Panc1 (cell line): ENCODE measurements around the gene SLC12A8. TPM values are rescaled to one million over a fixed set of nuclear protein-coding genes. Genes with fewer than 3 reads are reported as not detected.

Experiments used
- ATAC-seq: fragments of 200-7000 bp; cut with Tn5 transposase; 2 replicates; pipeline ENCODE4 v1.9.1; 2020; ENCODE audit warnings: mild to moderate bottlenecking, moderate library complexity
- BruUV-seq: library from RNA; stranded (reverse); fragments of 400-500 nt; replicated peaks from 2 replicates; lab custom pipeline; 2021; lab: Mats Ljungman, UMichigan
- CTCF ChIA-PET: fragments of 300-600 bp; sonication (Branson Sonifier 250); formaldehyde crosslinking; loops from one replicate; lab custom pipeline; 2022; ENCODE audit warnings: antibody characterized with exemption; lab: Charles Lee
- POLR2A ChIA-PET: fragments of 300-600 bp; sonication (Branson Sonifier 250); formaldehyde crosslinking; loops from one replicate; lab custom pipeline; 2022; ENCODE audit warnings: antibody characterized with exemption; lab: Charles Lee
- DNase-seq: peaks from one replicate; pipeline ENCODE4 v3.0.0-alpha.2; 2010; ENCODE audit warnings: low read depth, low spot score
- H3K27ac ChIP-seq: 2 replicates; pipeline ENCODE4 v1.5.1; 2011; ENCODE audit warnings: mild to moderate bottlenecking, low read length, inconsistent platforms
- H3K27me3 ChIP-seq: fragments of 200-500 bp; sonication (Bioruptor generic); 2 replicates; pipeline ENCODE4 v1.6.0; 2014; ENCODE audit warnings: low read length, inconsistent platforms; ENCODE audit not compliant: control insufficient read depth, insufficient read depth
- H3K36me3 ChIP-seq: fragments of 200-500 bp; sonication (Bioruptor generic); 2 replicates; pipeline ENCODE4 v1.5.1; 2014; ENCODE audit warnings: inconsistent platforms, mild to moderate bottlenecking, low read length, moderate library complexity; ENCODE audit not compliant: control insufficient read depth, insufficient read depth
- H3K4me1 ChIP-seq: 2 replicates; pipeline ENCODE4 v1.5.1; 2011; ENCODE audit warnings: inconsistent platforms, mild to moderate bottlenecking, low read length, moderate library complexity; ENCODE audit not compliant: control insufficient read depth, insufficient read depth
- H3K4me3 ChIP-seq, 2 experiments: 2 replicates each; pipeline ENCODE4 v1.5.1; 2011 to 2012; ENCODE audit warnings: low read depth in 2 of 2, low read length in 2 of 2, mild to moderate bottlenecking in 2 of 2, inconsistent platforms in 1 of 2, moderate library complexity in 1 of 2
- H3K9me3 ChIP-seq: fragments of 200-500 bp; sonication (Bioruptor generic); 2 replicates; pipeline ENCODE4 v1.5.1; 2014; ENCODE audit warnings: low read depth, mild to moderate bottlenecking, inconsistent platforms, low read length, moderate library complexity; ENCODE audit not compliant: control insufficient read depth, insufficient read depth
- CTCF ChIP-seq: fragments of 450-650 bp; IDR thresholded peaks from 2 replicates; pipeline ENCODE4 v1.5.1; 2017; ENCODE audit warnings: mild to moderate bottlenecking
- POLR2AphosphoS5 ChIP-seq: IDR thresholded peaks from 2 replicates; pipeline ENCODE4 v1.6.1; 2012; ENCODE audit warnings: mild to moderate bottlenecking, low read depth, low read length, moderate library complexity
- REST ChIP-seq, 2 experiments: IDR thresholded peaks; 2 replicates each; pipeline ENCODE4 v1.6.1; 2011 to 2012; ENCODE audit warnings: low read depth in 2 of 2, control low read depth in 1 of 2, low read length in 1 of 2, mild to moderate bottlenecking in 1 of 2, moderate library complexity in 1 of 2; ENCODE audit not compliant: insufficient read depth in 1 of 2
- SIN3A ChIP-seq: IDR thresholded peaks from 2 replicates; pipeline ENCODE4 v1.6.1; 2012; ENCODE audit warnings: low read depth, mild to moderate bottlenecking, low read length, moderate library complexity, borderline replicate concordance; ENCODE audit not compliant: insufficient read depth
- TCF7L2 ChIP-seq: IDR thresholded peaks from 2 replicates; pipeline ENCODE4 v1.6.1; 2011; ENCODE audit warnings: mild to moderate bottlenecking, low read depth, low read length, inconsistent platforms
- in situ Hi-C: cut with HindIII; loops from 2 replicates; pipeline ENCODE4 v1.10.0; 2016; ENCODE audit warnings: low sequenced_read_pairs, low pct_unique_long_range_greater_than_20kb
- intact Hi-C: fragments of 100-400 bp; cut with micrococcal nuclease; formaldehyde crosslinking; loops from one replicate; pipeline ENCODE4 v1.10.0; 2022; ENCODE audit not compliant: unreplicated experiment
- total RNA-seq: library from RNA; stranded (reverse); gene quantifications from one replicate; pipeline ENCODE4 v1.2.1, GENCODE V29; 2021; ENCODE audit not compliant: unreplicated experiment

Gene SLC12A8
- total RNA-seq, 1 experiment from 2014 or later, result 7.0 TPM

- CTCF ChIA-PET, result no interaction called here
- POLR2A ChIA-PET, result no interaction called here
- TF ChIP-seq TCF7L2, result no peak
- no peak for TF ChIP-seq SIN3A
- no peak for TF ChIP-seq REST (IDR thresholded peaks at IDR 0.05; ENCODE audit: insufficient read depth in 1 of 2, low read depth in 2 of 2, low read length in 1 of 2)
- TF ChIP-seq CTCF, result no peak
- no peak for TF ChIP-seq POLR2AphosphoS5
- intact Hi-C loops (no loop called here), in situ Hi-C loops (no loop called here)
- DNase-seq, result no peak
- no peak for ATAC-seq
- H3K9me3 ChIP-seq, result no peaks in the 10 kb centered on the region
- no peak overlapping the region for H3K27ac ChIP-seq
- no TSS peak for BruUV-seq
- no peaks in the 10 kb centered on the region for H3K27me3 ChIP-seq
- no peaks in the 10 kb centered on the region for H3K4me1 ChIP-seq
- H3K4me3 ChIP-seq, result no peak overlapping the region
- peaks cover 4% of the 10 kb centered on the region; the same call in 1 of the 2 replicates for H3K36me3 ChIP-seq
These were observed 23.9 kb upstream of the SLC12A8 start for GRCh38 chr3:125236331-125236903.

DNA sequence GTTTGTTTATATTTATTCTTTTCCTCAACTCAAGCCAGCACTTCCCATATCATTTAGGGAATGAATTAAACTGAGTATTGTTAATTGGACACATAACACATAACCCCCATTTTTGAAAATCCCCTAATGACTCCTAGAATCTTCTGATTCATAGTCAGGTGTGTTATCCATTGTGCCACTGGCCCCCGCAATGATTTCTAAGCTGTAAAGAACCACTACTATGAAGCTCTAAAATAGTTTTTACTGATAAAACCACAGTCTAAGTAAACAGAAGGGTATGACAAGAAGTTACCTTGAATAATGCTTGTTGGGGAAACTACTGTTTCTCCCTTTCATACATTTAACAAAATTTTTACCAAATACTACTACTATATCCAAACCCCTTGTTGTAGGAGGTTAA, 22.3 kb upstream of the SLC12A8 start:
- CTCF ChIA-PET, result no interaction called here
- ATAC-seq, result no peak
- in situ Hi-C loops, result no loop called here
- H3K27me3 ChIP-seq, result no peaks in the 10 kb centered on the region
- no peak for DNase-seq
- BruUV-seq, result no TSS peak
- no peaks in the 10 kb centered on the region for H3K4me1 ChIP-seq
- H3K9me3 ChIP-seq, result no peaks in the 10 kb centered on the region
- POLR2A ChIA-PET, result no interaction called here
- H3K36me3 ChIP-seq, result peaks cover 6% of the 10 kb centered on the region; the same call in 1 of the 2 replicates
- no peak for TF ChIP-seq POLR2AphosphoS5
- H3K4me3 ChIP-seq, result no peak overlapping the region
- intact Hi-C loops, result no loop called here
- H3K27ac ChIP-seq, result no peak overlapping the region

DNA sequence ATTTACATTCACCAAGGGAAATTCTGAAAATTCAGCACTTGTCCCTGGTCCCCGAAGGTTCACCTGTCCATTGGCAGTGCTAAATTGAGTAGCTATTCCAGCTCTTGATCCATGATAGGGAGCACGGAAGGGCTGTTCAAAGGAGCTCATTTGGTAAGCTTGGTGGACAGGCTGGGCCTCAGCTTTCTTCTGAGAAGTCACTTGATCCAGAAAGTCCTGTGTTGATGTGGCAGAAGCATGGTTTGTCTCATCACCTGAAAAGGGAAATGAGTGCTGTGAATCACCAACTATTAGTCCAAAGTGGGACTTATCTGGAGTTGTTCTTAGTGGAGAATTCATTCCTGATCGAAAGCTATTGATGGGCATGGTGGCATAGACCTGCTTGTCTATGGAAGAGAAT, 19.9 kb upstream of the SLC12A8 start:
- in situ Hi-C loops (no loop called here), intact Hi-C loops (no loop called here)
- Histone ChIP-seq H3K36me3 (peaks cover 6% of the 10 kb centered on the region), H3K27ac (no peak overlapping the region), H3K9me3 (no peaks in the 10 kb centered on the region), H3K27me3 (no peaks in the 10 kb centered on the region), H3K4me1 (no peaks in the 10 kb centered on the region), H3K4me3 (no peak overlapping the region)
- CTCF ChIA-PET, result no interaction called here
- TF ChIP-seq SIN3A (no peak), POLR2AphosphoS5 (no peak), TCF7L2 (no peak), CTCF (no peak), REST (IDR thresholded peaks at IDR 0.05; ENCODE audit: insufficient read depth in 1 of 2, low read depth in 2 of 2, low read length in 1 of 2) (no peak)
- BruUV-seq, result no TSS peak
- ATAC-seq (no peak), DNase-seq (no peak)
- POLR2A ChIA-PET, result interaction anchor here (0.7 kb wide), 1 partner anchor 119 kb away, joined by 4 read pairs; no protein-coding TSS in a partner anchor
